Measurements from ENCODE around the gene CD274. TPM values are rescaled to one million over a fixed set of nuclear protein-coding genes. Genes with fewer than 3 reads are reported as not detected.

CD274 gene
- 26.8 and 29.7 TPM in 2 replicates for total RNA-seq
- polyA plus RNA-seq, result 25.4 and 27.9 TPM in 2 replicates
- 18.5 and 23.3 TPM in 2 replicates for polyA plus RNA-seq (2011; cell fraction: cytosol; rRNA removed)
- 57.7 and 59.7 TPM in 2 replicates for polyA plus RNA-seq (2011; cell fraction: nucleus; rRNA removed)
- 12.3 and 21.6 TPM in 2 replicates for polyA plus RNA-seq (2012)
- polyA minus RNA-seq, result 31.0 and 42.3 TPM in 2 replicates
- polyA minus RNA-seq (2011; cell fraction: cytosol; rRNA and poly(A)+ RNA removed), result not detected
- polyA minus RNA-seq (2011; cell fraction: nucleus; rRNA and poly(A)+ RNA removed), result 42.1 and 42.3 TPM in 2 replicates
- Bru-seq, nascent RNA, result percentile 93 among the genes with signal in this experiment
- percentile 73 among the genes with signal in this experiment for BruChase-seq, experiment 1, labeled RNA remaining after a 6-hour chase
- BruChase-seq, experiment 2, labeled RNA remaining after a 2-hour chase, result percentile 92 among the genes with signal in this experiment
- long read RNA-seq, transcript CD274-202 (7 exons, 3,644 nt), result major isoform, 9 of 18 reads
- long read RNA-seq, partial matches to known transcripts, result 6 of 18 reads
- long read RNA-seq, other reads (novel, unspliced or antisense), result 3 of 18 reads

DNA sequence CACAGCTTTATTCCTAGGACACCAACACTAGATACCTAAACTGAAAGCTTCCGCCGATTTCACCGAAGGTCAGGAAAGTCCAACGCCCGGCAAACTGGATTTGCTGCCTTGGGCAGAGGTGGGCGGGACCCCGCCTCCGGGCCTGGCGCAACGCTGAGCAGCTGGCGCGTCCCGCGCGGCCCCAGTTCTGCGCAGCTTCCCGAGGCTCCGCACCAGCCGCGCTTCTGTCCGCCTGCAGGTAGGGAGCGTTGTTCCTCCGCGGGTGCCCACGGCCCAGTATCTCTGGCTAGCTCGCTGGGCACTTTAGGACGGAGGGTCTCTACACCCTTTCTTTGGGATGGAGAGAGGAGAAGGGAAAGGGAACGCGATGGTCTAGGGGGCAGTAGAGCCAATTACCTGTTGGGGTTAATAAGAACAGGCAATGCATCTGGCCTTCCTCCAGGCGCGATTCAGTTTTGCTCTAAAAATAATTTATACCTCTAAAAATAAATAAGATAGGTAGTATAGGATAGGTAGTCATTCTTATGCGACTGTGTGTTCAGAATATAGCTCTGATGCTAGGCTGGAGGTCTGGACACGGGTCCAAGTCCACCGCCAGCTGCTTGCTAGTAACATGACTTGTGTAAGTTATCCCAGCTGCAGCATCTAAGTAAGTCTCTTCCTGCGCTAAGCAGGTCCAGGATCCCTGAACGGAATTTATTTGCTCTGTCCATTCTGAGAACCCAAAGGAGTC lies at the start of gene CD274:
CD274 (plus strand) TSS at position 184 of the 733 bp plus-strand sequence. CDS start 5,572 bp downstream, outside the sequence.
- dilution Hi-C loops (cut with MboI; ENCODE audit: extremely low pct_ligation_motif_present, low sequenced_read_pairs), result no loop called here
- intact Hi-C loops (cut with micrococcal nuclease), result loop anchor here (1.0 to 2.0 kb wide), 4 partner anchors 38 to 140 kb away; no protein-coding TSS in a partner anchor
- peaks cover 68% of the 10 kb centered on the region for H3K4me1 ChIP-seq (ENCODE audit: control insufficient read depth, extremely low read depth, insufficient read depth, low read length)
- ChIA-PET CTCF (interaction anchor here (0.6 to 4.6 kb wide), 36 partner anchors 8 to 657 kb away, joined by 3 to 53 read pairs (median 4); partner anchors contain the start of genes ERMP1, INSL6, PDCD1LG2 and PLGRKT), POLR2A (interaction anchor here (0.7 to 2.0 kb wide), 11 partner anchors 8 to 466 kb away, joined by 3 to 10 read pairs (median 4); partner anchors contain the start of genes JAK2 and PDCD1LG2)
- TSS peak; percentile 65 for BruUV-seq (replicated peaks)
- peak within 1 kb of the TSS; percentile 88 for H3K9ac ChIP-seq (replicated peaks; ENCODE audit: extremely low read depth, insufficient read depth, low read length)
- H2AFZ ChIP-seq (ENCODE audit: low read depth, low read length), result peak within 1 kb of the TSS; percentile 63
- H3K79me2 ChIP-seq (ENCODE audit: control insufficient read depth, insufficient read depth, low read length), result peaks cover 46% of the 10 kb centered on the region
- peak within 1 kb of the TSS; percentile 79 for H3K27ac ChIP-seq (ENCODE audit: insufficient read depth, low read depth, low read length)
- DNase-seq (ENCODE audit: low read depth, low spot score) (peak; percentile 92), FAIRE-seq (peak; percentile 35)
- TF ChIP-seq, protein P1, sequence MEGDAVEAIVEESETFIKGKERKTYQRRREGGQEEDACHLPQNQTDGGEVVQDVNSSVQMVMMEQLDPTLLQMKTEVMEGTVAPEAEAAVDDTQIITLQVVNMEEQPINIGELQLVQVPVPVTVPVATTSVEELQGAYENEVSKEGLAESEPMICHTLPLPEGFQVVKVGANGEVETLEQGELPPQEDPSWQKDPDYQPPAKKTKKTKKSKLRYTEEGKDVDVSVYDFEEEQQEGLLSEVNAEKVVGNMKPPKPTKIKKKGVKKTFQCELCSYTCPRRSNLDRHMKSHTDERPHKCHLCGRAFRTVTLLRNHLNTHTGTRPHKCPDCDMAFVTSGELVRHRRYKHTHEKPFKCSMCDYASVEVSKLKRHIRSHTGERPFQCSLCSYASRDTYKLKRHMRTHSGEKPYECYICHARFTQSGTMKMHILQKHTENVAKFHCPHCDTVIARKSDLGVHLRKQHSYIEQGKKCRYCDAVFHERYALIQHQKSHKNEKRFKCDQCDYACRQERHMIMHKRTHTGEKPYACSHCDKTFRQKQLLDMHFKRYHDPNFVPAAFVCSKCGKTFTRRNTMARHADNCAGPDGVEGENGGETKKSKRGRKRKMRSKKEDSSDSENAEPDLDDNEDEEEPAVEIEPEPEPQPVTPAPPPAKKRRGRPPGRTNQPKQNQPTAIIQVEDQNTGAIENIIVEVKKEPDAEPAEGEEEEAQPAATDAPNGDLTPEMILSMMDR (IDR thresholded peaks at IDR 0.05; ENCODE audit: extremely low read depth in 1 of 2, insufficient read depth in 1 of 2, low read depth in 1 of 2, low read length in 2 of 2), result peak; percentile 71 to 79
- TF ChIP-seq POLR2A (IDR thresholded peaks at IDR 0.05; ENCODE audit: low read depth, low read length), result peak; percentile 82
- peak; percentile 14 for TF ChIP-seq GATA2 (IDR thresholded peaks at IDR 0.05; ENCODE audit: insufficient read depth, insufficient read length, low read depth, low read length)
- no peak for TF ChIP-seq FOS (IDR thresholded peaks at IDR 0.05; ENCODE audit: borderline replicate concordance, insufficient read depth, low read length)
- TF ChIP-seq POLR2AphosphoS5 (IDR thresholded peaks at IDR 0.05; ENCODE audit: insufficient read depth, low read depth, low read length), result peak; percentile 94
- TF ChIP-seq, protein P2, sequence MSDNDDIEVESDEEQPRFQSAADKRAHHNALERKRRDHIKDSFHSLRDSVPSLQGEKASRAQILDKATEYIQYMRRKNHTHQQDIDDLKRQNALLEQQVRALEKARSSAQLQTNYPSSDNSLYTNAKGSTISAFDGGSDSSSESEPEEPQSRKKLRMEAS (IDR thresholded peaks at IDR 0.05; ENCODE audit: insufficient read depth, insufficient read length), result no peak
- no peak for TF ChIP-seq MYC (IDR thresholded peaks at IDR 0.05; ENCODE audit: low read depth, low read length)
- no peaks in the 10 kb centered on the region for H3K27me3 ChIP-seq (ENCODE audit: control insufficient read depth in 2 of 2, insufficient read depth in 2 of 2, low read length in 2 of 2)
- H3K9me1 ChIP-seq (replicated peaks; ENCODE audit: control insufficient read depth, extremely low read depth, insufficient read depth, low read length), result no peaks in the 10 kb centered on the region
- no peaks in the 10 kb centered on the region for H3K36me3 ChIP-seq (ENCODE audit: control insufficient read depth in 2 of 2, extremely low read depth in 1 of 2, insufficient read depth in 2 of 2, low read length in 2 of 2)
- no peaks in the 10 kb centered on the region for H3K9me3 ChIP-seq (replicated peaks; ENCODE audit: control insufficient read depth, insufficient read depth, low read length)
- peak within 1 kb of the TSS; percentile 38 to 98 (median 72) for H3K4me3 ChIP-seq (replicated peaks in 1 of 3; ENCODE audit: insufficient read depth in 1 of 3, low read depth in 1 of 3, low read length in 3 of 3)
- H4K20me1 ChIP-seq (replicated peaks; ENCODE audit: control insufficient read depth, extremely low read depth, insufficient read depth, low read length), result no peaks in the 10 kb centered on the region
- peak within 1 kb of the TSS; percentile 90 for H3K4me2 ChIP-seq (ENCODE audit: insufficient read depth, low read length)

Data from endothelial cell of umbilical vein (primary cell).